NCI-H526 (cell line): ENCODE measurements around the gene NDE1.

Source experiments
- DNase-seq, 2 experiments: peaks; one replicate each; lab custom pipeline; 2025; lab: John Stamatoyannopoulos, UW

The NDE1 gene

GRCh38 chr16:15768201-15768600, 118.2 kb downstream of the NDE1 start:
- DNase-seq = no peak

GRCh38 chr16:15769239-15769638, 119.2 kb downstream of the NDE1 start:
- DNase-seq = no peak

GRCh38 chr16:15770107-15770506, 120.1 kb downstream of the NDE1 start:
- no peak for DNase-seq

GRCh38 chr16:15770512-15770911, 120.5 kb downstream of the NDE1 start:
- no peak for DNase-seq

- DNase-seq = no peak
These were observed 121.6 kb downstream of the NDE1 start for GRCh38 chr16:15771694-15772093.

GRCh38 chr16:15772579-15773293, 122.7 kb downstream of the NDE1 start:
- DNase-seq = no peak

- no peak for DNase-seq
These were observed 123.9 kb downstream of the NDE1 start for GRCh38 chr16:15773968-15774367.

GRCh38 chr16:15775209-15775608, 125.2 kb downstream of the NDE1 start:
- DNase-seq = peak in 1 of 2 experiments; percentile 10

- DNase-seq = no peak
These were observed 125.7 kb downstream of the NDE1 start for GRCh38 chr16:15775663-15776304.
